HUDEP-2 (cell line): ENCODE measurements around the gene TMEM121B.

Experiments
- DNase-seq, 76 experiments: peaks; one replicate each; lab custom pipeline; 2025; ENCODE audit not compliant: unreplicated experiment in 76 of 76; lab: John Stamatoyannopoulos, UW

Gene TMEM121B

DNA sequence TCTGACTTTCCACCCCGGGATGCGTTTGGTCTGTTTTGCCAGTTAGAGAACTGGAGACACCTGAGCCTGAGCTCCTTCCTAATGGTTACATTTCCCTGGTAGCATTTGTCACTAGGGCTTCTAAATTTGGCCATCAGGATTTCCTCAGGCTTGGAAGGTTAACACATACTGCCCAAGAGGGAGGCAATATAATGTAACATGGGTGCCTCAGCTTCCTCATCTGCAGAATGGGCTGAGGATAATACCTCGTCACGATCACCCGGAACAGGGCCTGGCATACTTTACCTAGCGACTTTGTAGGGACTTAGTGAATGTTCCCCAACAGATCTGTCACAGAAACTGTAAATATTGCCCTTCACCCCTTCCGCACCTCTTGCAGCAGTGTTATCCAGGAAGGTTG lies 25.1 kb downstream of the TMEM121B start:
- no peak for DNase-seq

DNA sequence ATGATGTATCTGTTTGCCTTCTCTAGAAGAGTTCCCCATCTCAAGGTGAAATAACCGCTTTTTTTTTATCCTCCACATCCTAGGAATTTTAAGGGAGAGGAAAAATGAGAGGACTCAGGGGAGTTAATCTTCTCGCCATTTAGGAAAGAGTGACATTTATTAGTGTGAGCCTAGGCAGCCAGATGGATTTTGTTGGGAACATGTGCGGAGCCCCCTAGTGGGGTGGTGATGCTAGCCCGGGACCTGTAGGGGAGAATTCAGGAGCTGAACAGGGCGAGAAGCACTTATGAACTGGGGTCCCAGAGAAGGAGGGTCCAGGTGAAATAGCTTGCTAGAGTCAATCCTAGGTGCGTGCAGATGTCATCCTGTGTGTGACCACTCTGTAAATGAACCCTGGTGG lies 25.6 kb downstream of the TMEM121B start:
- peak in 4 of 76 experiments; percentile 9 to 13 (median 10) for DNase-seq

DNA sequence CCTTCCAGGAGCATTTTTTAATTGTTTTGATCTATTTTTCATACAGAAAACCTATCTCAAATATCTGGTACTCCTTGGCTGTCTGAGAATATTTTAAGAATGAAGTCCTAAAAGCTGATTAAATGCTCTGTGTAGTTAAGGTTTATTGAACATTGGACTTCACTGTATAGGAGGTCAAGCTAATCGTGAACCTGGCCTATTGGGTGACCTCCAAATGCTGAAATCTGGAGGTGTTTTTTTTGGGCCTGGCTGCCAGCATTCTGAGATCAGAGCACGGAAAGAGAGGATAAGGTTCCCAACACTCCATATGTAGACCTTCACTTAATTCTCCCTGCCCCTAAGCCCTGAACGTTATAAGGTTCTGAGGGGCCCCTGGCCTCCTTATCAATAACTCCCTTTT lies 28.1 kb downstream of the TMEM121B start:
- no peak for DNase-seq

DNA sequence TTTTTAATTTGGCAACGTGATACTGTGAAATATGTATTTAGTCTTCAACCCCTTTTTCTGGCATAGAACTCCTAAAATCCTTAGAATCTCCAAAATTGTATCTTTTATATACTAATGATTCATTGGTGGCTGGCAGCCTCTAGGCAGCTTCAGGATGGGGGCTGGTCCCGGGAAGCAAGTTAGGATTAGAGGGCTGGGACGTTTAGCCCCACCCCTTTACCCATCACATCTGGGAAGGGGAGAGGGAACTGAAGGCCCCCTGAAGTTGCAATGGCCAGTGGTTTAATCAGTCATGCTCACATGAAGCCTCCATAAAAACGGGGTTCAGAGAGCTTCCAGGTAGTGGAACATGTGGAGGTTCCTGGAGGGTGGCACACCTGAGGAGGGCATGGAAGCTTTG lies 29.3 kb downstream of the TMEM121B start:
- no peak for DNase-seq

DNA sequence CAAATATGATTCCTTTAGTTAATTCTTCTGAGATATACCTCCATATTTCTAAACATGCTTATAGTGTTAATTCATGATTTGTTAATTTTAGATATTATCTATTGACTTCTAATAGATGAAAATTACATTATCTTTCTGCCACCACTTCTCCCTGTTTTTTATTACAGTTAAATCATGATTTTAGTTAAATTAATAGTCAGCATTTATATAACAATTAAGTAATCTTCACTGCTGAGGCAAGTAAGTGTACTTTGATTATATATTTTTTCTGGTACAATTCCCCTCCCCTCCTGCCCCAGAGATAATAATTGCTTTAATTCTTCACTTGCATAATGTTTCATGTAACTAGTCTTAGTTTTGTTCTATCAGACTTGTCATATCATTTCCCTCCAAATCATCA lies 30.6 kb downstream of the TMEM121B start:
- no peak for DNase-seq

DNA sequence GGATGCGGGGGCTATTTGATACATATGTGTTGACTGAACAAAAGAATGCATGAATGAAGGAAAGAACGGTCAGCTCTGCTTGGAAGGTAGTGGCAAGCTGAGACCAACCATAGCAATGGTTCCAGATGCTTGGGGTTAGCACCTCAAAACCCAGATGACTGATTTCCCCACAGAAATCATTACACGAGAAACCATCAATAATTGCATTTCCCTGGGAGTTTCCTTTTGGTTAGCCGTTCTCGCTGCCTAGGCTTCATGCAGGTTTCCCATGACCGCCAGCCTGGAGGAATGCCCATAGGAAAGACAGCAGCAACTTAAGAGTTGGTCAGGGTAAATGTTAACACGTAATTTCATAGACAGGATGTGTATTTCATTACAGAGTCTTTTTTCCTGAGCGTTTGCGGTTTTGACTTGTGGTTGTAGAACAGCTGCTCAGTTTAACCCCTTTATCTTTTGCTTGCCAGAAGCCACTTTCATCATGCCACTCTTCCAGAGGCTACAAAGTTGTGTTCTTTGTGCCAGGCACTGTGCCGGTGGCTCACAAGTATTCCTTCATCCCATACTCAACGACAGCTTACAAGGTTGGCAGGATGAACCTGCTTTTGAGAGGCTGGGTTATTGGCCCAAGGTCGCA lies 33.5 kb downstream of the TMEM121B start:
- DNase-seq: peak in 6 of 76 experiments; percentile 5 to 29 (median 21)

DNA sequence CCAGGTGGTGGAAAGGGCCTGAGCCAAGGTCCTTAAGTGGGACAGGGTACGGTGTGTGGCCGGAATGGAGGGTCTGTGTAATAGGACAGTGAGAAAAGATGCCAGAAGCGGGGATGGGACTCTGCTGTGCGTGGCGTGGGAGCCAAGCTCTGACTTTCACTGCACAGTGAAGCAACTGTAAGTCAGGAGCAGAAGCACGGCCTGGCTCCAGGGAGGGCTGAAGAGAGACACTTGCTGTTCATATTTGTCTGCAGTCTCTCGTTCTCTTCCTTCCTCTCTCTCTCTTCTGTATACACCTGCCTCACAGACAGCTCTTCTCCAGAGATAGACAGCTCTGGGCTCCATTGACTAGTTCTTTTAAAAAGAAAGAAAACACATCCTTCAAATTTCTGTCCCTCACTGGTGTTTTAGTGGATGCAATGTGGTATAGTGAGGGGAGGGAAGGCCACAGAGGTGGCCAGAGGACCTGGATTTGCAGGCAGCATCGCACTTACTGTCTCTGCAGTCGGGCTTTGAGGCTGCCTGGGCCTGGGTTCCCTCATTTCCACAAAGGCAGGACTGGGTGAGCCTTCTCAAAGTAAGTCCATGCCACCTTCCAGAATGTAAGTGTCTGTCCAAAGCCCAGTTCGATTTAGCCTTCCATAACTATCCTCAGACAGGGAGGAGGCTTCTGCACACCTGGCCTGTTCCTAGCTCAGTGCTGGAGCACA lies 34.2 kb downstream of the TMEM121B start:
- no peak for DNase-seq

DNA sequence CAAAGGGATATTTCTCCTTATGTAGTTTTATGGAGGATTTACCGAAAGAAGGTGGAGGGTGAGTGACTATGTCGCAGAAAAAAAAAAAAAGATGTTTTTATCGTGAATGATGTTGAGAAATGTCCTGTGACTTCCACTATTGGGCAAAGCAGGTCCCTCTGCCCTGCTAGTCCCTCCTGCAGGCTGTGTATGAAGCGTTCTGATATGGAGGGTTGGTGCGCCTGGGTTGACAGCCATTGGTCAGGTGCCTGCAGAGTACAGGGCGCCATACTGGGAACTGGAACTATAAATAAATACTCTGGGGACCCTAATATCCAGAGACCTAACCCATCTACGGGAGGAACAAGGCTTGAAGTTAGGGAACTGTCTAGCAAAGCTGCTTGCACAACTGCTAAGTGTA lies 34.9 kb downstream of the TMEM121B start:
- no peak for DNase-seq

DNA sequence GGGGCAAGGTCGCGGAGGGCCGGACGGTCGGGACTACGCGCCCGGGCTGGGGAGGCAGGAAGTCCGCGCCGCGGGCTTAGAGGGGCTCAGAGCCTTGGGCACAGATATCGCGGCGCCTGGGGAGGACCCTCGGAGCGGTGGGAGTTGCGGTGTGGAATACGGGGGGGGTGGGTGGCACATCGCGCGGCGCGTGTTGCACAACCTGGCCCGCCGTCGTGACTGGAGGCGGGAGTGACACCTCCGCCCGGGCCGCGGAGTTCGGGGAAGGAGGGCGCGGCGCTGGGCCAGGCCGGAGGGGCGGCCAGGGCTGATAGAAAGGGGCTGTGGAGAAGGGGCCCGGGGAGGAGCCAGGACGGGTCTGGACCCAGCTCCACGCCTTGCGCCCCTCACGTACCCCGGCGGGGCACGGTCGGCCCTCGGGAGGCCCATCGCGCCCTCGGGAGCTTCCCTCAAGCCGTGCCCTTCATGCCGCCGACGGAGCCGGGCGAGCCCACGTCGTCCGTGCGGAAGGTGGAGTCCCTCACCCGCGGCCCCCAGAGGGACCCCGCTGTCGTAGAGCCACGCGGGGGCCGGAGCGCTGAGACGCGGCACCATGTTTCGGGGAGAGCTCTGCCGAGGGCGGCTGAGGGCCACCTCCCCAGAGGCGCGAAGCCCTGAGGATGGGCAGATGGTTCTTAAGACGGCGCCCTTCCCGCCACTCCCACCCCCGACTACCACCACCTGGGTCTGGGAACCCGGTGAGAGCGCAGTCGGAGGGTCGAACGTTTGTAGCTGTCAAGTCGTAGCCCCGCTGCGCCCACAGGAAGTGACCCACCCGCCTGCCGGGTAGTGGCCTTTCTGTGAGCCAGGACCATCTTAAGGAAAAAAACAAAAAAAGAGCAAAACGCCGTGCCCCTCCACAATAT lies 35.6 kb downstream of the TMEM121B start:
- no peak for DNase-seq

DNA sequence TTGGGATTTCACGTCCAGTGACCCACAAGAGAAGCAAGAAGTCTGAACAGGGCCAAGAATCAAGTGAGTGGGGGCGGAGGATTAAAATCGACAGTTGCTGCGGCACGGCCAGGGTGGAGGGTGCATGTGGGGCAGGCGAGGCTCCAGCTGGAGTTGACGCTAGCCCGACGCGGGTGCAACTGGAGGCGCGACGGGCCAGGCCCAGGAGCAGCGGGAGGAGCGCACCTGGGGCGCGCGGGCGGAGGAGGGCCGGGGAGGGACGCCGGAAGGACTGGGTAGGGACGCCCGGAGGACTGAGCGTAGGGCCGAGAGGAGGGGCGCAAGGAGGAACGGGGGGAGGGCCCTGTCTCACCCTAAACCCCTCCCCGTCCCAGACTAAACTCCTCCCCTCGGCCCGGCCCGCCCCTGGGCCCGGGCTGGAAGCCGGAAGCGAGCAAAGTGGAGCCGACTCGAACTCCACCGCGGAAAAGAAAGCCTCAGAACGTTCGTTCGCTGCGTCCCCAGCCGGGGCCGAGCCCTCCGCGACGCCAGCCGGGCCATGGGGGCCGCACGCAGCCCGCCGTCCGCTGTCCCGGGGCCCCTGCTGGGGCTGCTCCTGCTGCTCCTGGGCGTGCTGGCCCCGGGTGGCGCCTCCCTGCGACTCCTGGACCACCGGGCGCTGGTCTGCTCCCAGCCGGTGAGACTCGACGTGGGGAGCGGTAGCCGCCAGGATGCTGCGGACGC lies 36.4 kb downstream of the TMEM121B start, which contains the start of gene IL17RA:
Gene IL17RA, plus strand, starts transcription at position 447 of the 723 bp plus-strand sequence. Its CDS starts 92 bp downstream, at position 539.
- DNase-seq: peak in 73 of 76 experiments; percentile 29 to 90 (median 77)

DNA sequence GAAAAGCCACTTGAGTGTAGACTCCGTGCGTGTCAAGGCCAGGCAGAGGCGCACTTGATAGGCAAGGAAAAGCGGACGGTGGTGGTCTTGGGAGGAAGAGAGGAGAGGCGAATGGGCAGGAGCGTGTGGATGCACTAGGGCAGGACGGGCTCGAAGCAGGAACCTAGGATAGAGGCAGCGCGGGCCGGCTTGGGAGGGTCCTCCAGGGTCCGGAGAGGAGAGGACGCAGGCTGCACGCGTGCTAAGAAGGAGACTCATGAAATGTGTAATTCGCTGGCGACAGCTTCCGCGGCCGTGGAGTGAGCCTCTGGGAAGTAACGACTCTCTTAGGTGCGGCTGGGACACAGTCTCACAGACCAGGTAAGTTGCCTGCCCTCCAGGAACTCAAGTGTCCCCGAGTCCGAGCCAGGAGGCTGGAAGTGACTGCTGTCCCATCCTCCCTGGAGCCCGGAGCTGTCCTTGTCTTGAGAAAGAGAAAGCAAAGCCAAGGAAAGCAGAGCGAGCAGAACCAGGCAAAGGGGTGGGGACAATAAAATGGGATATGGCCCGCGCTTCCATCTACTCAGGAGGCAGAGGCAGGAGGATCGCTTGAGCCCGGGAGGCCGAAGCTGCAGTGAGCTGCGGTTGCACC lies 37.2 kb downstream of the TMEM121B start:
- no peak for DNase-seq

DNA sequence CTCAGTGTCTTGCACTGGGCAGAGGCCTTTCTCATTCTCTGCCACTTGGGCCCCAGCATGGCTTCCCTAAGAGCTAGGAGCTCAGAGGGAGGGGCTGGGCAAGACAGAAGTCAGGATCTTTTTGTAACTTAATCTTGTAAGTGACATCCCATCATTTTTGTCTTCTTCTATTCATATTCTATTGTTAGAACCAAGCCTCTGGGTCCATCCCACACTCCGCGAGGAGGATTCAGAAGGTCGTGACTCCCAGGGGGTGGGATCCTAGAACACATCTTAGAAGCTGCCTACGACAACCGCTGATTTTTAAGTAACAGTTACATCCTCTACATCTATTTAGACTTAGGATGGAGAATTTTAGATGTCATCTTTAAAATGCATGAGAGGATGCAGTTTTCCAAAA lies 37.9 kb downstream of the TMEM121B start:
- no peak for DNase-seq

DNA sequence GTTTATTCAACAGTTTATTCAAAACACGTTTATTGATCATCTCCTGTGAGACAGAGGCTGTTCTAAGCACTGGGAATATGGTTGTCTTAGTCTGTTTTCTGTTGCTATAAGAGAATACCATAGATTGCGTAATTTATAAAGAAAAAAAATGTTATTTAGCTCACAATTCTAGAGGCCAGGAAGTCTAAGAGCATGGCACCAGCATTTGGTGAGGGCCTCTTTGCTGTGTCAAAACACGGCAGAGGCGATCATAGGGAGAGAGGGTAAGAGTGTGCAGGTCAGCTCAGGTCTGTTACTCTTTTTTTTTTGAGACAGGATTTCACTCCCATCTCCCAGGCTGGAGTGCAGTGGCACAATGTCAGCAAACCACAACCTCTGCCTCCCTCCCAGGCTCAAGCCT lies 41.6 kb downstream of the TMEM121B start:
- no peak for DNase-seq

DNA sequence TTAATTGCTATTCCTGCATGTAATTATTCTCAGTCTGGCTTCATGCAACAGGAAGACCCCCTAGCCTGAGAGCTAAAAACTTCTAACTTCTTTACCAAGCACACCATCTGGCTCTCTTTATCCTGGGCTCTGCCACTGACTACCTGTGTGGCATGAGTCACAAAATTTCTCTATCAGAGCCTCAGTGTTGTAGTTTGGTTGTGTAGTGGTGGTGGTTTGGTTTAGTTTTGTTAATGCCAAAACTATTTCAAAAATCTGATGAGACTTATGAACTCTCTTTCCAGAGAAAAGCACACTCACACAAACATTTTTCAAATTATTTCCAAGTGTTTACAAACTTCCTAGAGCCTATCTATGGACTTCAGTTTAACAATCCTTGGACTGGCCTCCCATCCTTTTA lies 43.9 kb downstream of the TMEM121B start:
- DNase-seq: no peak

DNA sequence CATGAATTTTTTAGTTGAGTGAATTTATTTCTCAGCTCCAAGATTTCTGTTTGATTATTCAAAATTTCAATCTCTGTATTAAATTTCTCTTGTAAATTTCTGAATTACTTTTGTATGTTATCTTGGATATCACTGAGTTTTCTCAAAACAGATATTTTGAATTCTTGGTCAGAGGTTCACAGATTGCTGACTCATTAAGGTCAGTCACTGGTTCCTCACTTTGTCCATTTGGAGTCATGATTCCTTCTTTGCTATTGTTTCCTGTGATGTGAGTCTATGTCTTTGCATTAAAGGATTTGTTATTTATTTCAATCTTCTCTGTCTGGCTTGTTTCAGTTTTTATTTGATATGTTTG lies 46.5 kb downstream of the TMEM121B start:
- no peak for DNase-seq

DNA sequence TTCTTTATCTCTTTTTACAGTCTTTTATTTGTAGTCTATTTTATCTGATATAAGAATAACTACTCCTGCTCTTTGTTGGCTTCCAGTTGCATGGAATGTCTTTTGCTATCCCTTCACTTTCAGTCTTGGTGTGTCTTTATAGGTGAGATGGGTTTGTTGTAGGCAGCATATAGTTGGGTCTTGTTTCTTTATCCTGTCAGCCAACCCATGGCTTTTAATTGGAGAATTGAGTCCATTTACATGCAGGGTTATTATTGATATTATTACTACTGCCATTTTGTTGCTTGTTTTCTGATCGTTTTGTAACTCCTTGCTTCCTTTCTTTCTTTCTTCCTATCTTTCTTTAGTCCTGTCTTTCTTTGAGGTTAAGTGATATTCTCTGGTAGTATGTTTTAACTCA lies 48.3 kb downstream of the TMEM121B start:
- no peak for DNase-seq
